ENCODE data around the gene PSAP. TPM values are rescaled to one million over a fixed set of nuclear protein-coding genes. Genes with fewer than 3 reads are reported as not detected.

PSAP gene
- total RNA-seq, 1 experiment from 2014 or later: 336 TPM

DNA sequence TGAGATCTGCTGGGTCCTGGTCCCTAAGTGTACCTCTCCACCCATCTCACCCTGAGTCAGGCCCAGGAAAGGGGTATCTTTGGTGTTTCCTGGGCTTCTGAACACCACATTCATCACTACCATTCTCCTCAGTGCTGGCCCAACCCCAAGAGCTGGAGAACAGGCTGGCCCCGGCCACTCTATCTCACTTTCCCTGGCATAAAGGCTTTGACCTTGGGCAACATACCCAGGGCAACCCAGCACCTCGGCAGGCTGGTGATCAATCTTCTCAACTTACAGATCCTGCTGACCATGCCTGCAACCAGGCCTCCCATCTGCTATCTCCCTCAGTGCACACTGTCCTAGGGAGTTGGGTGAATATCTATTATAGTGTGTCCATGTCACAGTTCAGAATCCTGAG lies 79.8 kb downstream of the PSAP start:
- H3K18ac ChIP-seq (ENCODE audit: insufficient read length, low read depth, low read length): no peak overlapping the region
- Mint-ChIP-seq H3K9me3 (no peaks in the 10 kb centered on the region; a peak in 1 of 5 replicates), H3K4me1 (peaks cover 3 to 6% of the 10 kb centered on the region in 2 experiments; a peak in 3 of 4 replicates), H3K36me3 (ENCODE audit: insufficient read depth in 1 of 3, low read depth in 3 of 3) (no peaks in the 10 kb centered on the region), H3K27ac (no peak overlapping the region), H3K27me3 (ENCODE audit: low read depth) (peaks cover 39% of the 10 kb centered on the region), H3K4me3 (no peak overlapping the region)
- H2BK20ac ChIP-seq (ENCODE audit: low read depth, low read length, poor library complexity, severe bottlenecking): no peak overlapping the region
- no peak overlapping the region for H3K4ac ChIP-seq (ENCODE audit: low read depth, low read length)
- no peak overlapping the region for H3K27ac ChIP-seq (ENCODE audit: insufficient read length, low read depth, low read length)
- H3K4me1 ChIP-seq (ENCODE audit: insufficient read depth, low read length): no peaks in the 10 kb centered on the region; the same call in 1 of the 2 replicates
- no peak overlapping the region for H2BK5ac ChIP-seq (ENCODE audit: insufficient read length, low read length)
- no peak overlapping the region for H2AFZ ChIP-seq (ENCODE audit: low read length)
- H3K79me1 ChIP-seq (ENCODE audit: insufficient read depth, low read depth, low read length, poor library complexity, severe bottlenecking): no peaks in the 10 kb centered on the region
- no peaks in the 10 kb centered on the region for H4K20me1 ChIP-seq (ENCODE audit: control insufficient read depth, insufficient read depth, insufficient read length)
- no peak overlapping the region for H4K5ac ChIP-seq (ENCODE audit: insufficient read length, low read depth, low read length)
- H4K8ac ChIP-seq (replicated peaks; ENCODE audit: insufficient read length, low read depth, low read length): no peak overlapping the region
- H3K9ac ChIP-seq (ENCODE audit: extremely low read depth, insufficient read length, low read length): no peak overlapping the region
- H3T11ph ChIP-seq (ENCODE audit: low read length): no peak overlapping the region
- H3K4me2 ChIP-seq (ENCODE audit: insufficient read depth, insufficient read length, low read length): no peak overlapping the region
- no peak overlapping the region for H3K14ac ChIP-seq (ENCODE audit: insufficient read depth, low read length)
- no peak overlapping the region for H2AK5ac ChIP-seq (ENCODE audit: insufficient read length, low read length)
- WGBS (ENCODE audit: extremely low coverage, insufficient read length, low lambda C conversion rate): no CpG with 5 or more reads among the region's 2 CpGs
- no peak overlapping the region for H3K56ac ChIP-seq (ENCODE audit: insufficient read length, low read depth, low read length)
- no peak overlapping the region for H2BK15ac ChIP-seq (ENCODE audit: low read depth, low read length)
- H3K23me2 ChIP-seq (ENCODE audit: insufficient read length, low read depth, low read length, poor library complexity, severe bottlenecking): no peaks in the 10 kb centered on the region
- TF ChIP-seq, protein P1, sequence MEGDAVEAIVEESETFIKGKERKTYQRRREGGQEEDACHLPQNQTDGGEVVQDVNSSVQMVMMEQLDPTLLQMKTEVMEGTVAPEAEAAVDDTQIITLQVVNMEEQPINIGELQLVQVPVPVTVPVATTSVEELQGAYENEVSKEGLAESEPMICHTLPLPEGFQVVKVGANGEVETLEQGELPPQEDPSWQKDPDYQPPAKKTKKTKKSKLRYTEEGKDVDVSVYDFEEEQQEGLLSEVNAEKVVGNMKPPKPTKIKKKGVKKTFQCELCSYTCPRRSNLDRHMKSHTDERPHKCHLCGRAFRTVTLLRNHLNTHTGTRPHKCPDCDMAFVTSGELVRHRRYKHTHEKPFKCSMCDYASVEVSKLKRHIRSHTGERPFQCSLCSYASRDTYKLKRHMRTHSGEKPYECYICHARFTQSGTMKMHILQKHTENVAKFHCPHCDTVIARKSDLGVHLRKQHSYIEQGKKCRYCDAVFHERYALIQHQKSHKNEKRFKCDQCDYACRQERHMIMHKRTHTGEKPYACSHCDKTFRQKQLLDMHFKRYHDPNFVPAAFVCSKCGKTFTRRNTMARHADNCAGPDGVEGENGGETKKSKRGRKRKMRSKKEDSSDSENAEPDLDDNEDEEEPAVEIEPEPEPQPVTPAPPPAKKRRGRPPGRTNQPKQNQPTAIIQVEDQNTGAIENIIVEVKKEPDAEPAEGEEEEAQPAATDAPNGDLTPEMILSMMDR (conservative IDR thresholded peaks at IDR 0.05): no peak
- H3K9me3 ChIP-seq (ENCODE audit: control insufficient read depth, low read depth, low read length): no peaks in the 10 kb centered on the region
- no peaks in the 10 kb centered on the region for H3K79me2 ChIP-seq (ENCODE audit: insufficient read depth, low read length)
- no peak overlapping the region for H2BK120ac ChIP-seq (ENCODE audit: low read depth, low read length, poor library complexity, severe bottlenecking)
- H2BK12ac ChIP-seq (ENCODE audit: insufficient read length, low read depth, low read length): no peak overlapping the region
- no peak overlapping the region for H4K91ac ChIP-seq (ENCODE audit: insufficient read length, low read depth, low read length)
- H3K23ac ChIP-seq (ENCODE audit: insufficient read length, low read depth, low read length): no peak overlapping the region
- peaks cover 5% of the 10 kb centered on the region; the same call in 1 of the 2 replicates for H3K27me3 ChIP-seq (ENCODE audit: insufficient read depth, low read length)
- no peak for DNase-seq

Data from H9 (cell line).